D341Med (cell line): Measurements from ENCODE around the gene CDC14B.
"Not testable (repeated sequence)": the region's sequence is repeated elsewhere in the genome, so short reads cannot be mapped to it uniquely, and the experiment has no call there.

Source experiments
- DNase-seq: peaks from one replicate; pipeline ENCODE4 v3.0.0; 2012; ENCODE audit warnings: low spot score

Gene CDC14B

GRCh38 chr9:96587338-96588315 lies 32.0 kb downstream of the CDC14B start:
- DNase-seq: no peak

- DNase-seq: no peak
These were observed 34.2 kb downstream of the CDC14B start for GRCh38 chr9:96585426-96585825.

- DNase-seq: not testable (repeated sequence)
These were observed 37.4 kb downstream of the CDC14B start for GRCh38 chr9:96582199-96582598.

GRCh38 chr9:96581786-96582185 lies 37.9 kb downstream of the CDC14B start:
- no peak for DNase-seq

GRCh38 chr9:96581301-96581700 lies 38.3 kb downstream of the CDC14B start:
- no peak for DNase-seq

- DNase-seq: no peak
These were observed 44.7 kb downstream of the CDC14B start for GRCh38 chr9:96574931-96575351.

- no peak for DNase-seq
These were observed 45.2 kb downstream of the CDC14B start for GRCh38 chr9:96574455-96574854.

- DNase-seq: peak; percentile 59
These were observed 52.4 kb downstream of the CDC14B start for GRCh38 chr9:96567203-96567700.

- DNase-seq: peak; percentile 78
These were observed 53.0 kb downstream of the CDC14B start for GRCh38 chr9:96566498-96567202.

GRCh38 chr9:96565671-96566497 lies 53.8 kb downstream of the CDC14B start:
- DNase-seq: no peak

- DNase-seq: no peak
These were observed 55.4 kb downstream of the CDC14B start for GRCh38 chr9:96564217-96564616.

- DNase-seq: no peak
These were observed 60.2 kb downstream of the CDC14B start for GRCh38 chr9:96559339-96559943.

- DNase-seq: no peak
These were observed 61.7 kb downstream of the CDC14B start for GRCh38 chr9:96557921-96558320.

- DNase-seq: no peak
These were observed 62.8 kb downstream of the CDC14B start for GRCh38 chr9:96556701-96557461.

- DNase-seq: no peak
These were observed 63.9 kb downstream of the CDC14B start for GRCh38 chr9:96555567-96556386.

- no peak for DNase-seq
These were observed 64.7 kb downstream of the CDC14B start for GRCh38 chr9:96554801-96555566.

GRCh38 chr9:96554326-96554725 lies 65.3 kb downstream of the CDC14B start:
- no peak for DNase-seq

GRCh38 chr9:96553070-96553469 lies 66.6 kb downstream of the CDC14B start:
- DNase-seq: no peak

- DNase-seq: no peak
These were observed 68.2 kb downstream of the CDC14B start for GRCh38 chr9:96551403-96551802.
